ENCODE results near the gene SNX30.

SNX30 gene

DNA sequence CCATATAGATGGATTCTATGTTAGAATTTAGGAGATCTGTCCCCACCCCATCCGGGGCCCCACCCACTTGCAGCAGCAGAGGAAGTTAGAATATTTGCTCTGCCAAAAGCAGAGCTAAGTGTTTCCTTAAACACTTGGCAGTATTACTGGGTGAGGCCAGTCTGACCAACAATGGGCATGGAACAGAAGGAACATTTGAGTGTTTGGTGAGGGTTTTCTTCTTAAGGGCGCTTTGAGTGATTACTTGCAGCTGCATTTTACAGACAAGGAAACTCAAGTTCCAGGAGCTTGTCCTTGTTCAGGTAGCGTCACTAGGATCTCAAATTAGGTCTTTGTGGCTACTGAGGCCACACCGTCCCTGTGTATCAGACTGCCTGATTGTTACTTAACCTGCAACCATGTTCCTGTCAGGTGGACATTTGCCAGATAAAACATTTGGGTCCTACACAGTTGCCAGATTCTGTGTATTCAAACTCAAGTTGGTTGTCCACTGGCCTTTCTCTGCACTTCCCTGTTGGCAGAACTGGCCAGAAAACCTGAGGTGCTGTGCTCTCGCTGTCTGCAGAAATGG is 80.8 kb downstream of the SNX30 start:
- no peak for DNase-seq

DNA sequence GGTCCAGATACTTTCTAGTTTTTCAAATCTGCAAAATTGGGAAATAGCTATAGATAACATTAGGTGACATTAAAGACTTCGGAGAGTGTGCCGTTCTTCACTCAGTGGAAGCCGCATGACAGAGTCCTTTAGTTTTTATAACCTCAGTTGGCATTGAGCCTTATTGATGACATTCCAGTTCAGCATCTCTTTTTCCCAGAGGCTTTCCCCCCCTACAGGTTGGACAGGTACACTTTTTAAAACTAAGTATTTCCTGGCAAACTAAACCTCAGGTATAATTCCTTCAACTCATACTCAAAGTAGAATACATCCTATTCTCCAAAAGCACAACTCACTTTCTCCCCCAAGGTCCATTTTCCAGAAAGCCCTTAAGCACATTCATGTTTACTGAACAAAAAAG is 81.4 kb downstream of the SNX30 start:
- DNase-seq, result no peak

DNA sequence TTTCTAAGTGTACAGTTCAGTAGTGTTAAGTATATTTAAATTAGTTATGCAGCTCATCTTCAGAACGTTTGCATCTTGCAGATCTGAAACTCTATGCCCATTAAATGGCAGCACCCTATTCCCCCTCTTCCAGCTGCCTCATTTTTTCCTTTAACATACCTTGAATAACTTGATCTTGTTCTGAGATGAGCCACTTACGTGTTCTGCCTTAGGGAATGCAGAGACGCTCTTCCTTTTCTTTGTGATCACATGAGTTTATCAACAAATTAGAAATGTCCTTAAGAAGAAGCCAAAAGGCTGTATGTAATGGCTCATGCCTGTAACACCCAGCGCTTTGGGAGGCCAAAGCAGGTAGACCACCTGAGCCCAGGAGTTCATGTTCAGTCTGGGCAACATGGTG is 82.5 kb downstream of the SNX30 start:
- no peak for DNase-seq

DNA sequence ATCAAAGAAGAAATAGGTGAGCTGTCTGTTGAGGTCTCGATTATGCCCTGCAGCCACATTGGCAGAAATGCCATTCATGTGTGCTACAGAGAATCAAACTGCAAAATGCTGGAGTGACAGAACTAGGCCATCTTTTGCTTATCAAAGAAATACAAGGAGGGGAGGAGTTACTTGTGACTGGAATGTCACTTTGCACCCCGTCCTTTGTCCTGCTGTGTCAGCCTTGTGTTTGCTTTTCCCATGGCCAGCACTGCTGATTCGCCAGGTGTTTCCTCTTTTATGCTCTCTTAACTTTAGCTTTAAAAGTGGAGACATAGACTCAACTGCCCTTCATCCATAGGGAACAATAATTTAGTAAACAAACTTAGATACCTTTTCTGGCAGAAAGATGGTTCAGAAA is 85.8 kb downstream of the SNX30 start:
- no peak for DNase-seq

DNA sequence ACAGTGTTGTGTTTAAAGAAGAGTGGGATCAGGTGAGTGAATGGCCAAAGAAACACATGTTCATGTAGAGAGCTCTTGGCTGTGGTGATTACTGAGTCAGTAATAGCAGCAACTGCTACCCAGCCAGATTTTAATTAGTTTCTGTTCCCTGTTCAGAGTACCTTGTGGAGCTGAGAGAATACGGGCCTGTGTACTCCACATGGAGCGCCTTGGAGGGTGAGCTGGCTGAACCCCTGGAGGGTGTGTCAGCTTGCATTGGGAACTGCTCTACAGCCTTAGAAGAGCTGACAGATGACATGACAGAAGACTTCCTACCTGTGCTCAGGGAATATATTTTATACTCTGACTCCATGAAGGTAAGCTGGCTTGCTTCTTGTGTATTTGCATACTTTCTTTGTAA is 87.8 kb downstream of the SNX30 start:
- DNase-seq, result no peak

DNA sequence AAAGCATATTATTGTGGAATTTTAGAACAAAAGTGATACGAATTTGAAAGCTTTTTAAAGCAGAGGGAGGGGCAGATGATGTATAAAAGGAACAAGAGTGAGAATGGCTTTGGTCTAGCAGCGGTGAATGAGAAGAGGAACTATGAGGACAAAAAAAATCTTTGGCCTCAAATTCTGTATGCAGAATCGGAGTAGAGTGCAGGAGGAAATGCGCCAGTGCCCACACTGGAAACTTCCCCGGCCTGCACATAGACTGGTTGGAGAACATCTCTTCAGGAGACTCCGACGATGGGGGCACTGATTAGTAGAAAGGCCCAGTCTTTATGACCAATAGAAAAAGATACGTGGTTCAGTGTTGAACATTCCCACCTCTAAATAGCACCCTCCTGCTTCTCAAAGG is 88.8 kb downstream of the SNX30 start:
- DNase-seq, result no peak

DNA sequence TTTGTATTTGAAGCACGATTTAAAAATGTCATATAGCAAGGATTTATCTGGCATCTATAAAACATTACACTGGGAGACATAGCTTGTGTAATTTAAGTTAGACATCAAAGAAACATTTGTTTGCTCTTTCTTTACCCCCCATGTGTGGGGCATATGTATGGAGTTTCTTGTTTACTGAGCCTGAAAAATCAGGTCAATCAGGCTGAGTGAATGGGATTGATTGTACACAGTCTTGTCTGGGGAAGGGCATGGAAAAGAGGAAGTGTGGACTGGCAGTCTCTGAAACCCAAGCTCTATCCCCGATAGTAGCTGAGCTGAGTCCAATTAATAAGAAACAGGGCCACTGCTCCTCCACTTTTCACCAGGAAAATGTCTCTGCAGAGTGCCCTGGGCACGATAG is 90.7 kb downstream of the SNX30 start:
- no peak for DNase-seq

DNA sequence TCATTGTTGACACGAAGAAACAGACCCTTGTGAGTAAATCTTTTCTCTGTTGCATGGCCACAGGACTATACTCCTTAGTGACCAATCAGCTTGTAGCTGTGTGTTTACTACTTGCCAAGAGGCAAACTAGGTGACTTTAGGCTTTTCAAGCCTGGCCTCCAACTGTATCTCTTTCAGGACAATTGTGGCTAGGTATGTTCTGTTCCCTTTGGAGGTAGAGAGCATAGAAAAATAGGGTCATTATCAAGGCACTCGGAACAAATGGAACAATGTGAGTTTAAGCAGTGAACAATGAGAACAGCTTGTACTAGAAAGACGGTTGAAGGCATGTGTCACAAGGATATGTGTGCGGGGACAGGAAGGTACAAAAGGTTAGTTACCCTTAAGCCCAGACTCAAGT is 92.0 kb downstream of the SNX30 start:
- no peak for DNase-seq

DNA sequence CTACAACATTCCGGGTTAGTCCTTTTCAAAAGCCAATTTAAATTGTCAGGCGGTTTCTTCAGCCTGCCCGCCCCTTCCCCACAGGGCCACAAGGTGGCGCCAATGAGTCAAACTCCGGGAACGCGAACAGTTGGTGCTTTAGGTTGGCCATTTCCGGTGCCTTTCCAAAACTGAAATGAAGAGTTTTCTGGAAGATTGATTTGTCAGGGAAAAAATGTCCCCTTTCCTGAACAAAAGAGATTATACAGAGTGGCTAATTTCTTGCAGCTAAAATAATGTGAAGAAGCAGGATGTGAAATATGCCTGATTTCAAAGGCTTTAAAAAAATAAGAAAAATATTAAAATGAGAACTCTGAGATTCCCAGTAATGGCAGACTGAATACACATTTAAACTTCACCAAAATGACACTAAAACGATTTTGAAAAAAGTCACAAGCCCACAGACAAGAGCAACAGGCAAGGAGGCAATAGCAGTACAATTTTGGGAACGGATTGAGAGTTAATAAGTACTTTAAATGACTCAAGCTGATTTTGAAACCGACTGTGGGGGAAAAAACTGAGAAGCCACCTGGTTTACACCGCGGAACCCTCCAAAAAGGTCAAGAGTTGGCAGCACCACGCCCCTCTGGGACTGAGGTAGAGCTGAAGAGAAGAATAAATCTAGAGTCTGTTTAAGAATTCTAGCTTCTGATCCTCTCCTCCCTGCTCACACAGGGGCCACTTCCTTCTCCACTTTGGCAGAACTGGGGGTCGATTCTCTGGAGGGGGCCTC is 94.4 kb downstream of the SNX30 start:
- DNase-seq, result peak; percentile 62

DNA sequence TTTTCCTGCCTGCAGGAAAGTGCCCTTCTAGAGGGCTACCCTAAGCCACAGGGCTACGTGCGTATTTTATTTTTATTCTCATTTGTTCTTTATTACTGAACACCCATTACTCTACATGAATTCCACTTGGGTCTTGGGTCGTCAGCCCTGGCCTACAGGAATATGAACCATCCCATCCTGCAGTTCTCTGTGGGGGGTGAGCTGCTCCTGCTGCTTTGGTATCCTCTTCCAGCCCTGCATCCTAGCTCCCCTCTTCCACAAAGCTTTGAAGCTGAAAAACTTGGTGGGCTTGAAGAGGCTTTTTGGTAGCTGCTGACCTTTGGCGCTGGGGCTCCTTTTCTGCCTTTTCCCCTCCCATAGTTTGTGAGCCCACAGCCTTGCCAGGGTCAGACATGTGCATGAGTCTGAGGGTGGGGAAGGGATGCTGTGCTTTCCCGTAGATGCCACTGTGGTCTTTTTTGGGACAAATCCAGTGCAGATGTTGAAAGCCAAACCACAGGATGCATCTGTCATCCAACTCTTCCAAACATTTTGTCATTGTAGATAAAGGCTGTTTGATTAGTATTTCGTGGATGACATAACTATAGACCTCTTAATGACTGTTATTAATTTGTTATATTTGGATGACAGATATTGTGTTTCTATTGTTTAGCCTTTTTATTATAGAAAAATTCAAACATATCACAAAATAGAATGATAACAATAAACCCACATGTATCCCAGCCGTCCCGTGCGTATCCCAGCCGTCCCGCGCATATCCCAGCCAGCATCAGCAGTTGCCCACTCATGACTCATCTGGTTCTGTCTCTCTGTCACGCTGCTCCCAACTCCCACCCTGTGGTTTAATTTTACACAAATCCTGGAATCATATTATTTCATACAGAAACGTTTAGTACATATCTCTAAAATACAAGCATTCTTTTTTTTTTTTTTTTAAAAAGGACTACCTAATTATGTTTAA is 96.2 kb downstream of the SNX30 start:
- DNase-seq, result no peak

DNA sequence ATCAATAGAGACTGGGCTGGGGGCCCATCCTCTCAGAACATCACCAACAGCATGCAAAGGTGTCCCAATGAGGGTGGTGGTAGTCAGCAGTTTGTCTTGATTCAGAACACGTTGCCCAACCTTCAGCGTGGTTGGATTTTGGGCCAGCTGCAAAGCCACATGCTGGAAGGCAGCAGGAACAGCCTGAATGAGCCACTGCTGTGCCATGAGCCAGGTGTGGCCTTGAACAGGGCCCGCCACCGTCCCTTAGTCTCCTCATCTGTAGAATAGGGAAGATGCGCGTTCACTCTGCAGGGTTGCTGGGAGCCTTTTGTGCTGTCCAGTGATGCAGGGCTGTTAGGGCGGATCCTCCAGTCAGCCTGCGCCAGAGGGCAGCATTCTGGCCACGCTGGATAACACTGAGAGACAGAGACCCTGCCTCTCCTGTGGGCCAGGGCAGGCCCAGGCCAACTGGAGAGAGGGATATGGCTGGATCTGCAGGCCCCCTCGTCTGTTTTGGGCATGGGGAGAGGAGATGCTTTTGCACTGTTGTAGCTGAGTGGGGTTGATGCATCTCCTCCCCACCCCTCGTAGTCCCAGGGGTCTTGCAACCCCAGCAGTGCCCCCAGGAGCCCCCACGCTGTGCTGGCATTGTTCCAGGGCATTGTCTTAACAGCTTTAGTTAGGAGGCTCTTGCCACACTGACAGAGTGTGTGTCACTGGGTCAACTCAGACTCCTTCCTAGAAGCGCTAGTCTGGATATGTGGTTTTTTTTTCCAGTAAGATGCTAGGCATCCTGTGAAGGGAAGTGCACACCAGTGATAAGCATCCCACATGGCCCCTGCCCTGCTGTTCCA is 98.0 kb downstream of the SNX30 start:
- no peak for DNase-seq

DNA sequence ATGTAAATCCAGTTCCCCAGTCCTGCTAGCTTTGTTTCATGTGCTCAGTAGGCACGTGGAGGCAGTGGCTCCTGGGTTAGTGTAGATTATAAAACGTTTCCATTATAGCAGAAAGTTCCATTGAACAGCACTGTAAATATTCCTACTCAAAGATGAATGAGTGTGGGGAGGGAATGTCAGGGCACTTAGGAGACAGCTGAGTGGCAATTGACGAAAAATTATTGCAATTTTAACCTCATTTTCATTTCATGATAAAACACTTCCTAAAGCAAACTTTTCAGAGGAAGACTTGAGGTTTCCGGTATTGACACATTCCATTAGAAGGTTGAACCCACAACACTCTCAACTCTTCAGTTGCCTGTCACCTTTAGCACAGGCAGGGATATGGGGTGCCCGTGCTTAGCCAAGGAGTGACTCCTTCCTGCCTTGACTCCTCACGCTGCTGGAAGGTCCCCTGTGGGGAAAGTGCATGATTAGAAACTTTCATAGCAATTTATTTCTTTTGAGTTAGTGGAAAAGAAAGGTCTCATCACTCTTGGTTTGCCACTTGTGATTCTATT is 98.9 kb downstream of the SNX30 start:
- DNase-seq, result no peak

DNA sequence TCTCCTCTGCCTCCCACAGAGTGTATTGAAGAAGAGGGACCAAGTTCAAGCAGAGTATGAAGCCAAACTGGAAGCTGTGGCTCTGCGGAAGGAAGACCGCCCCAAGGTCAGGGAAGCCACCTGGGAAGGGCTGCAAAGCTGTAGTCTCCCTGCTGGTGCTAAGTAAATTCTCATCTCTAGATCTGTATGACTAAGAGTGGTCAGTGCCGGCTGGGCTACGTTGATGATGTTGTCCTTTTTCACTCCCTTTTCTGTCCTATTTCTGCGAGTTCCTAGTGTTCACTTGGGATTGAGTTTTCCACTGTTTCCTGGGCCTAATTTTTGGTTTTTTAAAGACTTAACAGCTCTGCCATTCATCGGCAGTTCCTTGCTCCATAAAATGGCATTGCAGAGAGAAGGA is 100.3 kb downstream of the SNX30 start:
- DNase-seq, result no peak

DNA sequence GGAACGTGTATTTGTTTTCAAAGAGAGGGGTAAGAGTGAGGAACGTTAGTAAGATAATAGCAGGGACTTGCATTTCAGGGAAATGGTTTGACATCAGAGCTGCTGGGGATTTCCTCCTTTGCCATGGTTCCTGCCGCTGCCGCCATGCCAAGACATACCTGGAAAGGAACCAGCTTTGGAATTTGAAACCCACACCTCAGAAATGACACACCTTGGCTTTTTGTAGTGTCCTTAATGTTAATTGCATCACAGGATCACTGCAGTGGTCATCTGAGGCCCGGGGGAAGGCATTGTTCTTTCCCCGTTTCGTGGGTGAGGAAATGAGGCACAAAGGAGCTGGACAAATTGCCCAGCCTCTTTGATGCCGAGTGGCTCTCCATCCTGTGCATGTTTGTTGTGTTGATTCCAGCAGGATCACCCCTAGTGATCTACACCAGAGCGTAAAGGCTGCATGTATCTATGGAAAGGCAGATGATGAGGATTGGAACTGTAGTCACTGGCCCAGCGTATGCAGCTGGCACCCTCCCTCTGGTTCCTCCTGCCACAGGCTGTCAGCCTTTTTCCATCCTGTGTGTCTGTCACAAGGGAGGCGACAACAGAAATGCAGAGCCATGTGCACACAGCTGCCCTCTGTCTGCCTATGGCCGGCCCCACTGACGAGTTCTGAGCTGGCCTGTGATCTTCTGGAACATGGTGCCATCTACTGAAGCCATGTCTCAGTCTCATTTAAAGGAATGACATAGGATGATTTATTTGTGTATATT is 102.4 kb downstream of the SNX30 start:
- no peak for DNase-seq

DNA sequence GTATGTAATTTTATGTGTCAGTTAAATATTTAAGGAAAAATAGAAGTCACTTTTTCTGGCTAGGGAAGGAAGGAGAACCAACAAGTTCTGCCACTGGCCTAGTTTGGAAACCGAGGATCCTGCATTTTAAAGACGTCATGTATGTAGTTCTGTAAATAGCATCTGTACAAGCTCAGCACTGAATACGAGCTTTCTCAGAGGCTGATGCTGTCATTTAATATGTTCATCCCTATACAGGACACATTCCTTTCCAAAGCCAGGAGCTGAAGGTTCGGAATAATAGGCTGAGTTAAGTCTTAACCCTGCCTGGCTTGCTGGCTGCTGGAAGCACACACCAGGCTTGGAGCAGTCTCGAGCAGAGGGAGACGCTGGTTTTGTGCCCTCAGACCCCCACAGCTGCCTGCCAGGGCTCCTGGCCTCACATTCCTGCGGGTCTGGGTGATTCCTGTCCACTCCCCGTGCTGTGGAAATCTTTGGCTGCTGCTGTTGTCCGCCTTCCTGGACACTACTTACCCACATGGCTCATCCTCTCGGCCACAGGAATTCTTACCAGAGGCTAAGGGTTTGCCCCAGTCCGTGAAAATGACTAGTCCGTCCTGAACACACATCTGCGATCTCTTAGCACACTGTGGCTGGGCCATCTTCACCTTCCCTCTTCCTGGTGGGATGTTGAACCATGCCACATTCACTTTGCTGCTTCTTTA is 103.5 kb downstream of the SNX30 start:
- no peak for DNase-seq

DNA sequence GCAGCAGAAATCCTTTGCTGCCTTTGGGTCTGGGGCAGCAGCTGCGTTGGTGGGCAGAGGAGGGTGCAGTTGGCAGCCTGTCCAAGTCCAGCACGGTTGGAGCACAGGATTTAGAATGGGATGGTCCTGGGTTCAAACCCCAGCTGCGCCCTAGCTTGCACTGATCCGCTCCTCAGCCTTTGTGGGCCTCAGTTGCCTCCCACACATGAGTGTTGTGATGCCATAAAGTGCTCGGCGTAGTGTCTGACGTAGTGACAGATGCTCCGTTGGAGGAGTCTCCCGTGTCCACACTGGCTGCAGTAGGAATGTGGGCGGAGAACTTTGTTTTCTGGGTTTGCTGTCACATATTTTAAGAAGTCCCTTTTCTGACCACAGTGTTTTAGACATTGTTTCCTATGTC is 104.1 kb downstream of the SNX30 start:
- no peak for DNase-seq

DNA sequence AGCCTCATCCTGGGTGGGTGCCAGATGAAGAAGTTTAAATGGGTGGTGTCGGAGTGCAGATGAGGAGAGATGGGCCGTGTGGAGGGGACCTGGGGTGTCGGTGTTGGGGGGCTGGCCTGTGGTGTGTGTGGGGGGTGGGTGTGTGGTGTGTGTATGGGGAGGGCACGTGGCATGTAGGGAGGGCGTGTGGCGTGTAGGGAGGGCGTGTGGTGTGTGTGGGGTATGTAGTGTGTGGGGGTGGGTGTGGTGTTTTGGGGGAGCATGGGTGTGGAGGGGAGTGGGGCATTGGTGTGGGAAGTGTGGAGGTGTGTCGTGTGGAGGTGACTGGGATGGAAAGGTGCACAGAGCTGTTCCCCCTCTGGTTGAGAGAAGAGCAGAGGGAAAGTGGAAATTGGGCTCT is 105.6 kb downstream of the SNX30 start:
- no peak for DNase-seq

DNA sequence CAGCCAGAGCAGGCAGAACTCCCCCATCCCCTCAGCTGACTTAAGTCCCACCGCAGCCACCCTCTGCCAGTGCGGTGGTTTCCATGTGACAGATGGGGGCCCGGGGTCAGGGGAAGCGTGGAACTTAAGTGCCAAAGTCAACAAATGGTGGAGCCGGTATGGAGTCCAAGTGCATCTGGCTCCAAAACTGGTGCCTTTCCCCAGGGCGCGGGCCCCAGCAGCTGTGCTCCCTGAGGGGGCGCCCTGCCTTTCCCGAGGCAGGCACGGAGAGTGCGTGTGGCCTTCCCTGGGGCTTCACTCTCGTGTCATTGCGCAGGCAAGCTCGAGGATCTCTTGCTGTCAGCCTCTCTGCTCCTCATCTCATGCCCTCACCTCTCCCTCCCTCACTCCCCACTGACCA is 106.3 kb downstream of the SNX30 start:
- DNase-seq, result no peak

DNA sequence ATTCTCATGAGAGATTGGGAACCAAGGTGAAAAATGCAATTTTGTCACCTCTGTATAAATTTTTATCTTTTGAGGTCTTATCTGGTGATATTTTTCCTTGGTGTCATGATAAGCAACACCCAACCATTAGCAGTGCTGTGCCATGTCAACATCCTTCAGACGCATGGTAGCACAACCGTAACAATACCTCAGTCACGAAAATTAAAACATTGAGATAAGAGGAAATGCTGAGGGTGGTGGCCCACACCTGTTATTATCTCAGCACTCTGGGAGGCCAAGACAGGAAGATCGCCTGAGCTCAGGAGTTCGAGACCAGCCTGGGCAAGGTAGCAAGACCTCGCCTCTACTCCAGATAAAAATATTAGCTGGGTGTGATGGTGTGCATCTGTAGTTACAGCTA is 107.4 kb downstream of the SNX30 start:
- no peak for DNase-seq

DNA sequence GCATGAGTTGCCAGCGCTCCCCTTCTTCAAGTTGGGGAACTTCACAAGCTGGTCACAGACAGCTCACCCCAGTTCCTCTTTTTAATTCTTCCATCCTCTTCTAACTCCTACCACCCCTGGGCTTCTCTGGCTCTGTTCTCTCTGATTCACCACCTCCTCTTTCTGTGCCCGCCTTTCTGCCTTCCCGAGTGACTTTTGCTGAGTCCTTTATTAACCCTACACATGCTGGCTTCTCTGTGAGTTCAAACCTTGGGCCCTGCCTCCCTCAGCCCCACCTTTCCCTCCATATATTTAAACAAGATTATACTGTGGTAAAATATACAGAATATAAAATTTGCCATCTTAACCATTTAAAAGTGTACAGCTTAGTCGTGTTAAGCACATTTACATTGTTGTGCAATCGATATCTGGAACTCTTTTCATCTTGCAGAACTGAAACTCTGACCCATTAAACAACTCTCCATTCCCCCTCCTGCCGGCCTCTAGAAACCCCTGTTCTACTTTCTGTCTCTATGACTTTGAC is 108.1 kb downstream of the SNX30 start:
- peak; percentile 57 for DNase-seq

DNA sequence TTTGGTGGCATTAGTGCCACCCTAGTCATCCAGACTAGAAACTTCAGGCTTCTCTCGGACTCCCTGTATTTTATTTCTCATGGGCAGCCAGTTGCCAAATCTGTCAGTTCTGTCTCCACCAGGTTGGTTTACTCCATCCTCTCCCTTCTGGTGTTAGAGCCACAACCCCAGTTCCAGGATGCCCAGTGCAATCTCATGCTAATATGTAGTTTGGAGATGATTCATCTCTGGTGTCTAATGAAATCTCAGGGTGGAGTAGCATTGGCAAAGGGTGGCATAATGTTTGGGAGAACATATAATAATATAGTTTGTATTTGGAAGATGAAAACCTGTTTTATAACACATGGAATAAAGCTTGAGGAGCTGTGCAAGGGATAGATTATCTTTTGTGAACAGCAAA is 109.9 kb downstream of the SNX30 start:
- DNase-seq, result no peak
